Measurements from ENCODE around the gene FAM216A. TPM values are rescaled to one million over a fixed set of nuclear protein-coding genes. Genes with fewer than 3 reads are reported as not detected.

Gene FAM216A
- total and polyA plus RNA-seq, 9 of the 15 experiments (the other 6 are each of a cell fraction or from before 2014, with no cell fraction given), result 17.2 to 96.9 (median 48.5) TPM

- TF ChIP-seq SFPQ (IDR thresholded peaks at IDR 0.05; ENCODE audit: low read depth, low read length) (no peak), ZNF212 (CRISPR knock-in tag; IDR thresholded peaks at IDR 0.05) (no peak), ZNF23 (CRISPR knock-in tag; IDR thresholded peaks at IDR 0.05) (no peak), ARID1B (IDR thresholded peaks at IDR 0.05) (peak; percentile 16; the same call in 1 of the 2 replicates), ZNF589 (CRISPR knock-in tag; IDR thresholded peaks at IDR 0.05; ENCODE audit: low read depth) (peak; percentile 99), NFIX (CRISPR knock-in tag; IDR thresholded peaks at IDR 0.05; ENCODE audit: low read depth) (no peak), FOS (IDR thresholded peaks at IDR 0.05; ENCODE audit: extremely low read depth, insufficient read length) (peak; percentile 44), HSF4 (CRISPR knock-in tag; IDR thresholded peaks at IDR 0.05; ENCODE audit: borderline replicate concordance) (peak; percentile 89; the same call in 1 of the 2 replicates), FOXP1 (CRISPR knock-in tag; IDR thresholded peaks at IDR 0.05) (peak; percentile 99), ATF1 (CRISPR knock-in tag; IDR thresholded peaks at IDR 0.05) (no peak), ATF1 (tag; IDR thresholded peaks at IDR 0.05) (peak; percentile 88), NFE2L1 (tag; IDR thresholded peaks at IDR 0.05; ENCODE audit: borderline replicate concordance, low read depth) (no peak), TCF15 (CRISPR knock-in tag; IDR thresholded peaks at IDR 0.05) (peak; percentile 86; the same call in 1 of the 2 replicates), HMGN3 (IDR thresholded peaks at IDR 0.05; ENCODE audit: borderline replicate concordance, extremely low read depth, insufficient read length, low read depth, low read length) (peak; percentile 56), HNRNPK (IDR thresholded peaks at IDR 0.05; ENCODE audit: low read depth, low read length, poor library complexity, severe bottlenecking) (no peak), IFI16 (CRISPR knock-in tag; IDR thresholded peaks at IDR 0.05) (peak; percentile 83), ZNF584 (CRISPR knock-in tag; IDR thresholded peaks at IDR 0.05; ENCODE audit: low read depth) (peak; percentile 97), MEF2D (tag; conservative IDR thresholded peaks at IDR 0.05; ENCODE audit: low read depth) (peak; percentile 92), ELF2 (CRISPR knock-in tag; IDR thresholded peaks at IDR 0.05) (0 out of 2 replicates have a peak, but pooled peaks have one; percentile 58), HIVEP1 (CRISPR knock-in tag; IDR thresholded peaks at IDR 0.05) (peak; percentile 89), XRCC4 (IDR thresholded peaks at IDR 0.05; ENCODE audit: extremely low read depth, insufficient read depth, insufficient read length) (no peak), MXD1 (CRISPR knock-in tag; IDR thresholded peaks at IDR 0.05; ENCODE audit: borderline replicate concordance, poor library complexity, severe bottlenecking) (no peak), ZNF3 (CRISPR knock-in tag; IDR thresholded peaks at IDR 0.05) (no peak), ZNF431 (CRISPR knock-in tag; IDR thresholded peaks at IDR 0.05) (peak; percentile 89), CBX3 (IDR thresholded peaks at IDR 0.05; ENCODE audit: borderline replicate concordance in 1 of 2, low read length in 2 of 2) (peak in 1 of 2 experiments; percentile 100; a peak in 2 of 3 replicates)
Observed at GRCh38 chr12:110501752-110502738, 33.4 kb downstream of the FAM216A start, which contains the start of the genes RAD9B and VPS29 (continued).

All from K562 (cell line).